Liver (tissue), 3 donors: Measurements from ENCODE around the gene GLI3.

Experiments used
- FOXA1 ChIP-seq: IDR thresholded peaks from 2 replicates; pipeline ENCODE4 v1.6.1; 2016; ENCODE audit warnings: antibody characterized with exemption
- HNF4G ChIP-seq: IDR thresholded peaks from 2 replicates; pipeline ENCODE4 v1.6.1; 2016; ENCODE audit warnings: antibody characterized with exemption
- JUND ChIP-seq, 2 donors: IDR thresholded peaks; 2 replicates each; pipeline ENCODE4 v1.6.1; 2016; ENCODE audit warnings: antibody characterized with exemption in 2 of 2
- RAD21 ChIP-seq, 2 donors: IDR thresholded peaks; 2 replicates each; pipeline ENCODE4 v1.6.1; 2016; ENCODE audit warnings: antibody characterized with exemption in 2 of 2, mild to moderate bottlenecking in 2 of 2
- TAF1 ChIP-seq: conservative IDR thresholded peaks from 2 replicates; pipeline ENCODE4 v1.6.1; 2016; ENCODE audit warnings: antibody characterized with exemption, mild to moderate bottlenecking
- YY1 ChIP-seq: IDR thresholded peaks from 2 replicates; pipeline ENCODE4 v1.6.1; 2016; ENCODE audit warnings: antibody characterized with exemption, mild to moderate bottlenecking
- TF ChIP-seq, protein P1 (sequence below): fragments of 150-350 bp; IDR thresholded peaks from 2 replicates; pipeline ENCODE4 v1.5.1; 2017; ENCODE audit warnings: improper control_type of control experiment, low read depth, low read length; ENCODE audit not compliant: missing input control
- TF ChIP-seq, protein P2 (sequence below): IDR thresholded peaks from 2 replicates; pipeline ENCODE4 v1.6.1; 2016; ENCODE audit warnings: antibody characterized with exemption
- TF ChIP-seq, protein P3 (sequence below): IDR thresholded peaks from 2 replicates; pipeline ENCODE4 v1.6.1; 2016; ENCODE audit warnings: antibody characterized with exemption, mild to moderate bottlenecking
- TF ChIP-seq, protein P4 (sequence below): IDR thresholded peaks from 2 replicates; pipeline ENCODE4 v1.6.1; 2016; ENCODE audit warnings: antibody characterized with exemption
- donor health status: healthy.
- donor health status: healthy.

DNA sequence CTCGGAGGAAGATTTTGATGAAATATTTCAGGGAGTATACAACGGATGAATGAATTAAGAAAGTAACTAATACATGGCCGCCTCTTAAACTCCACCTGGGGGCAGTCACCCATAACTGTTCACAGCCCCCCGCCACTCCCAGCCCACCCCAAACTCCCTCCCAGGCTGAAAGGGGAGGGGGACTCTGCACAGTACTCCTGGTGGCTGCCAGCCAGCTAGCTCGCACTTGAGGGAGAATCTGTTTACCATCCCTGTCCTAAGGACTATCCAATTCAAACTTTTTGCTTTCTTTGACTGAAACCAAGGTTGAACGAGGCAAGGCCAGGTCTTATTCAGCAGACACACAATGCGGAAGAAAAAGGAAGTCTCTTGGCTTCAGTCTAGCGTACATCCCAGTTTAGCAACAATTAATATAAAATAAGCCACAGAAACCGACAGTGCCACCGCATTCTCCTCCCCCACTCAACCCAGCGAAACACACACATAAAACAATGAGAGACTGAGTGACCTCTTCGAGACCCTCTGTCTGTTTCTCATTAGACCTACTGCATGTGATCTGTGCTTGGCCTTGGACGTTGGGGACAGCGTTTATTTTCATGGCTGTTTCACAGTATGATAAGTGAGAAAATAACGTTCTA lies 219.5 kb downstream of the GLI3 start:
- no peak for TF ChIP-seq TAF1
- TF ChIP-seq, protein P1, sequence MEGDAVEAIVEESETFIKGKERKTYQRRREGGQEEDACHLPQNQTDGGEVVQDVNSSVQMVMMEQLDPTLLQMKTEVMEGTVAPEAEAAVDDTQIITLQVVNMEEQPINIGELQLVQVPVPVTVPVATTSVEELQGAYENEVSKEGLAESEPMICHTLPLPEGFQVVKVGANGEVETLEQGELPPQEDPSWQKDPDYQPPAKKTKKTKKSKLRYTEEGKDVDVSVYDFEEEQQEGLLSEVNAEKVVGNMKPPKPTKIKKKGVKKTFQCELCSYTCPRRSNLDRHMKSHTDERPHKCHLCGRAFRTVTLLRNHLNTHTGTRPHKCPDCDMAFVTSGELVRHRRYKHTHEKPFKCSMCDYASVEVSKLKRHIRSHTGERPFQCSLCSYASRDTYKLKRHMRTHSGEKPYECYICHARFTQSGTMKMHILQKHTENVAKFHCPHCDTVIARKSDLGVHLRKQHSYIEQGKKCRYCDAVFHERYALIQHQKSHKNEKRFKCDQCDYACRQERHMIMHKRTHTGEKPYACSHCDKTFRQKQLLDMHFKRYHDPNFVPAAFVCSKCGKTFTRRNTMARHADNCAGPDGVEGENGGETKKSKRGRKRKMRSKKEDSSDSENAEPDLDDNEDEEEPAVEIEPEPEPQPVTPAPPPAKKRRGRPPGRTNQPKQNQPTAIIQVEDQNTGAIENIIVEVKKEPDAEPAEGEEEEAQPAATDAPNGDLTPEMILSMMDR, result no peak
- no peak for TF ChIP-seq YY1
- no peak for TF ChIP-seq HNF4G
- TF ChIP-seq, protein P2, sequence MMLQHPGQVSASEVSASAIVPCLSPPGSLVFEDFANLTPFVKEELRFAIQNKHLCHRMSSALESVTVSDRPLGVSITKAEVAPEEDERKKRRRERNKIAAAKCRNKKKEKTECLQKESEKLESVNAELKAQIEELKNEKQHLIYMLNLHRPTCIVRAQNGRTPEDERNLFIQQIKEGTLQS, result no peak
- no peak for TF ChIP-seq JUND (IDR thresholded peaks at IDR 0.05)
- TF ChIP-seq, protein P3, sequence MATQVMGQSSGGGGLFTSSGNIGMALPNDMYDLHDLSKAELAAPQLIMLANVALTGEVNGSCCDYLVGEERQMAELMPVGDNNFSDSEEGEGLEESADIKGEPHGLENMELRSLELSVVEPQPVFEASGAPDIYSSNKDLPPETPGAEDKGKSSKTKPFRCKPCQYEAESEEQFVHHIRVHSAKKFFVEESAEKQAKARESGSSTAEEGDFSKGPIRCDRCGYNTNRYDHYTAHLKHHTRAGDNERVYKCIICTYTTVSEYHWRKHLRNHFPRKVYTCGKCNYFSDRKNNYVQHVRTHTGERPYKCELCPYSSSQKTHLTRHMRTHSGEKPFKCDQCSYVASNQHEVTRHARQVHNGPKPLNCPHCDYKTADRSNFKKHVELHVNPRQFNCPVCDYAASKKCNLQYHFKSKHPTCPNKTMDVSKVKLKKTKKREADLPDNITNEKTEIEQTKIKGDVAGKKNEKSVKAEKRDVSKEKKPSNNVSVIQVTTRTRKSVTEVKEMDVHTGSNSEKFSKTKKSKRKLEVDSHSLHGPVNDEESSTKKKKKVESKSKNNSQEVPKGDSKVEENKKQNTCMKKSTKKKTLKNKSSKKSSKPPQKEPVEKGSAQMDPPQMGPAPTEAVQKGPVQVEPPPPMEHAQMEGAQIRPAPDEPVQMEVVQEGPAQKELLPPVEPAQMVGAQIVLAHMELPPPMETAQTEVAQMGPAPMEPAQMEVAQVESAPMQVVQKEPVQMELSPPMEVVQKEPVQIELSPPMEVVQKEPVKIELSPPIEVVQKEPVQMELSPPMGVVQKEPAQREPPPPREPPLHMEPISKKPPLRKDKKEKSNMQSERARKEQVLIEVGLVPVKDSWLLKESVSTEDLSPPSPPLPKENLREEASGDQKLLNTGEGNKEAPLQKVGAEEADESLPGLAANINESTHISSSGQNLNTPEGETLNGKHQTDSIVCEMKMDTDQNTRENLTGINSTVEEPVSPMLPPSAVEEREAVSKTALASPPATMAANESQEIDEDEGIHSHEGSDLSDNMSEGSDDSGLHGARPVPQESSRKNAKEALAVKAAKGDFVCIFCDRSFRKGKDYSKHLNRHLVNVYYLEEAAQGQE, result no peak
- TF ChIP-seq, protein P4, sequence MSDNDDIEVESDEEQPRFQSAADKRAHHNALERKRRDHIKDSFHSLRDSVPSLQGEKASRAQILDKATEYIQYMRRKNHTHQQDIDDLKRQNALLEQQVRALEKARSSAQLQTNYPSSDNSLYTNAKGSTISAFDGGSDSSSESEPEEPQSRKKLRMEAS, result no peak
- no peak for TF ChIP-seq FOXA1
- TF ChIP-seq RAD21 (IDR thresholded peaks at IDR 0.05), result no peak
